Raji (cell line): ENCODE data around the gene CTU2.

ENCODE experiments used
- POLR2A ChIP-seq: IDR thresholded peaks from 2 replicates; pipeline ENCODE4 v1.6.1; 2011; ENCODE audit warnings: low read depth, low read length, control low read depth; ENCODE audit not compliant: insufficient read depth

CTU2 gene

DNA sequence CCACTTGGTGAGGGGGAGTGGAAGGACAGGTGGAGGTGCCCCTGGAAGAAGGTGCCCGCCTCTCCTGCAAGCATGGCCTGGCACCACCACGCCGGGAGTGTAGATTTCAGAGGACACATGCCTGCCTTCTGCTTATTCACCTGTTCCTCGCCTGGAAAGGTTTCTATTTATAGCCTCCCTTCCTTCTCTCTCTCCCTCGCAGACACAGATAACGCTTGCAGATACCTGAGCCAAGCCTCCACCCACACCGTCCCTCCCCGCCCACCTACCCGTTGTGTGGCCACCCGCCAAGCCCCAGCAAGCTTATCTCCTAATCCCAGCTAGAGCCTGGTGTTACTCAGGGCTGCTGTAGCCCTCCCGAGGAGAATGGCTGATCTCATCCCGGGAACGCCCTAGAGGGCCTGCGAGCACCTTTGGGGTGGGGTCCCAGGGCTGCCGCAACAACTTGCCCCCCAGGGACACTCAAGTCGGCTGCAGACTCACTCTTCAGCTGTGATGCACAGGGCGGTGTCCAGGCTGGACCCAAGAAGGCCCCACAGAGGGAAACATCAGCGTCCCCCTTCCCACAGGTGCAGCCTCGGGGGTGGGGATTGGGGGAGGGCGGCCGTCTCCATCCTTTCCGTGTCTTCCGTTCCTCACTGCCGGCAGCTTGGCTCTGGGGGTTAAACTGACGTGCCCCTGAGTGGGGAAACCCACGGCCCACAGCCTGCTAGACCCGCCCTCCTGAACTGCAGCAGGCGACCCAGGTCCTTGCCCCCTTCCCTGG is 18.1 kb upstream of the CTU2 start:
- TF ChIP-seq POLR2A: no peak

GRCh38 chr16:88690341-88691128 is 15.8 kb upstream of the CTU2 start:
- no peak for TF ChIP-seq POLR2A

DNA sequence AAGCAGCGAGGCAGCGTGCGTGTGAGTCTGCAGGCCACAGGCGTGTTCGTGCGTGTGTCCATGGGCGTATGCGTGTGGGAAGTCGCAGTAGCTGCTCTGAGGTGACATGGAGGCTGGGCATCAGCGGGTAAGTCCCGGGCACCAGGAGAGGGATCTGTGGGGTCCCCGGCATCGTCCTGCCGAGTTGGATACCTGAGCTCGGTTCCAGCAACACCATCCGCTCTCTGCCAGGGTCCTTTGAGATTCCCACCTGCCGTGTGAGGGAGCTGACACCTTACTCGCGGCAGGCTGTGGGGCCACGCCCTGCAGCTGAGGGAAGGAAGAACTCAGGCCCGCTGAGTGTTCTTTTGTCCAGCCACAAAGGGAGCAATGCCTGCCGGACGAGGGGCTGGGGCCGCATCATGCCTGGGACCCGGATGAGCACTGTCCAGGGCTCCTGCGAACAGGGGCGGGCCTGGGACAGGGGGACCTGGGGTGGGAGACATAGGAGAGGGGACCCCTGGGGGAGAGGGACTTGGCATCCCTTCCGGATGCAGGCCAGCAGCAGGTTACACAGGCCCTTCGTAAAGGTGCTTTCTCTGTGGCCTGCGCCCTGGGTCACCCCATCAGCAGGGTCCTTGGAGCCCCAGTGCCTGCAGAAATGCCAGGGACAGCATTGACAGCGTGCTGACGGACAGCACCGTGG is 15.0 kb upstream of the CTU2 start:
- no peak for TF ChIP-seq POLR2A

DNA sequence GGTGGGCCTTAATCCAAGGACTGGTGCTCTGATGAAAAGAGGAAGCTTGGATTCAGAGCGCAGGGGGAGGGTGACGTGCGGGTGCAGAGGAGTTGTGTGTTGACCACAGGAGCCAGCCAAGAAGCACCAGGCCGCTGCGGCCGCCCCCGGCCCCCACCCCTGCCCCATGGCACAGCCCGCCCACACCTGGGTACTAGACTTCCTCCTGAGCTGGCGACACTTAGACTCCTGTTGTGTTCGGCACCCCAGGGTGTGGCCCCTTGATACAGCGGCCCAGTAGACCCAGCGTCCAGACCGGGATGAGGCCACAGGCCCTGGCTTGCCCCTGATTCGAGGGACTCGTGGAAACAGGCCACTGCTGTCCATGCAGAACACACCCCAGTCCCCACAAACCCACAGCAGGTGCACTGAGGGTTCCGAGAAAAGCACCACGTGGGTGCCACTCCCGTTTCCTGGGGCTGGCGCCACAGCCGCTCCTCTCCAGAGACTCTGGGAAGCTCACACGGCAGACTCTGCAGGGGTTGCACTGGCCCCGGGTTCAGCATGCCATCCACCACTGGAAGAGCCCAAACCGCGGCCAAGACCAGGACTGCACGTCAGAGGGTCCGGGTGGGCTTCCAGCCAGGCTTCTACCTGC is 14.3 kb upstream of the CTU2 start:
- no peak for TF ChIP-seq POLR2A

GRCh38 chr16:88692861-88693260 is 13.4 kb upstream of the CTU2 start:
- TF ChIP-seq POLR2A: no peak

- TF ChIP-seq POLR2A: no peak
These were observed 12.7 kb upstream of the CTU2 start for GRCh38 chr16:88693420-88694177.

GRCh38 chr16:88694221-88695087 is 11.8 kb upstream of the CTU2 start:
- TF ChIP-seq POLR2A: no peak

DNA sequence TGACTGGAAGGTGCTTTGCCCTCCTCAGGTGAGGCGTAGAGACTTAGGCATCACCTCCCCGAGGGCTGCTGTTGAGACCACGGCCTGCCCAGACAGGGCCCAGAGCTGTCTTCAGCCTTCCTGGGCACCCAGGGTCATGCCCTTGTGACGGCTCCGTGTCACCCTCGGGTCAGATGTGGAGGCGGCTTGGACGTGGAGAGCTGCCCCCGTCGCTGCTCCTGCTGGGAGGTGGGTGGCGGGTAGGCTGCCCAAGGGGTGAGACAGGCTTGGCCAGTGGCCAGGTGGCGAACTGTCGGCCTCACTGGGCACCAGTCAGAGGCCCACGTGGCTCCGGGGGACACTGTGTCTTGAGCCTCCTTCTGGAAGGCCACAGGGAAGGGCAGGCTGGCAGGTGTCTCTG is 11.1 kb upstream of the CTU2 start:
- no peak for TF ChIP-seq POLR2A

GRCh38 chr16:88695753-88696152 is 10.6 kb upstream of the CTU2 start:
- no peak for TF ChIP-seq POLR2A

- no peak for TF ChIP-seq POLR2A
These were observed 9.9 kb upstream of the CTU2 start for GRCh38 chr16:88696441-88696840.

GRCh38 chr16:88697116-88697830 is 9.0 kb upstream of the CTU2 start:
- TF ChIP-seq POLR2A: no peak

GRCh38 chr16:88697831-88698615 is 8.3 kb upstream of the CTU2 start:
- no peak for TF ChIP-seq POLR2A
